HG02943 (cell line): Measurements from ENCODE around the gene ADAM19.

Experiments used
- ATAC-seq: cut with Tn5 transposase; IDR thresholded peaks from one replicate; pipeline ENCODE4 v1.9.1; 2021; ENCODE audit warnings: mild to moderate bottlenecking, low read depth, moderate library complexity; ENCODE audit not compliant: unreplicated experiment

Gene ADAM19

DNA sequence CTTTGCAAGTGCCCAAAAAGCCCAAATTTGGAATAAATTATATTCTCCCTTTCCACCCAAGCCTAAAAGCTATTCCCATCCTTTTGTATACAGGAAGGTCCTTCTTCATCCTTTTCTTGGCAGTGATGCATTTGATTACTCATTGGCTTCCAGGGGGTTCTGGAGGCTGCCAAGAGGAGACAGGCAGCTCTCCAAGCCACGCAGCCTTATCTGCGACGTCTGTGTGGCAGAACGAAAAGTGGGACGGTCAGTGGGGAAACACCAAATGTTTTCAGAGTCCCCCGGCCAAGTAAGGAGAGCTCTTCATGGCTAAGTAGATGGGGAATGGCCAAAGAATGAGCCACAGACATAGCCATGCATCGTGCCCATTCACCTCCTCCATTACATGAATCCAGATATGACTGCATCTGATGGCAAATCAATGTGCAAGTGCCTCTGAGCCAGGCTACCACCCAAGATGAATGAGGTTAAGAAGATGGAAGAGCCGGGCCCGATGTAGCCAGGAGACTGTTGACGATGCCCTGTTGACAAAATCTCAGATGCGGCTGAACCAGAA, 12.1 kb downstream of the ADAM19 start:
- ATAC-seq: no peak

DNA sequence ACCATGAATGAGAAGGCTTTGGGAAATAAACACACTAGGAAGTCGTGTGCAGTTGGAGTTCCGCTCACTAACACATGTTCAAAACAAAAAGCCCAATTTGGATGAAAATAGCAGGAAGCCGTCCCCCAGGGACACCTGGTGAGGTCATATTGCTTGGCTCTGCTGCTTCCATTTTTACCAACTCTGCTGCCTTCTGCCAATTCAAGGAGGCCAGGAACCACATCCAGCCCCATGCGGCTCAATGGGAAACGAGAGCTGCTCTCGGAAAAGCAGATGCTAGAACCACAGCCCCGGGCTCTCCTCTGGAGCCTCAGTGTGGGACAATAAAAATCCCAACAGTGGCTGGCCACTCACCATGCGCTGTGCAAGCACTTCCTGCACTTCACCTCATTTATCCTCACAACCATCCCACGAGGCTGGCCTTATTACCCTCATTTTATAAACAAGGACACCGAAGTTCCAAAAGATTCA, 13.4 kb downstream of the ADAM19 start:
- no peak for ATAC-seq

DNA sequence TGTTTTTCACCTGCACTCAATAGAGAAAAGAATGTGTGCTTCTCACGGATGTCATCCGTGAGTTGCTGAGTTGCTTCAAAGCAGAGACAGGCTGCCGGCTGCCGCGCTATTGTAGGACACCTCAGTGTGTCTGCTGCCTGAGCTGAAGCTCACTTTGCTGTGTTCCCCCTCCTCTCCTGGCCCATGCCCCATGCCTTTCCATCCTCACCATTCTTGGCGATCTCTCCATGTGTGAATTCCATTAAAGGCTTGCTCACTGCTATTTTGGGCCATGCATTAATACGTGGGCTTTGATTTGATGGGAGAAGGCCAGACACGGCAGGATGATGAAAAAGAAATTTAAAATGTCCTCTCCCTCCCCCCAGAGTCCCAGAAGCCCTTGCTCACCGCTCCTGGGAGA, 14.5 kb downstream of the ADAM19 start:
- no peak for ATAC-seq

DNA sequence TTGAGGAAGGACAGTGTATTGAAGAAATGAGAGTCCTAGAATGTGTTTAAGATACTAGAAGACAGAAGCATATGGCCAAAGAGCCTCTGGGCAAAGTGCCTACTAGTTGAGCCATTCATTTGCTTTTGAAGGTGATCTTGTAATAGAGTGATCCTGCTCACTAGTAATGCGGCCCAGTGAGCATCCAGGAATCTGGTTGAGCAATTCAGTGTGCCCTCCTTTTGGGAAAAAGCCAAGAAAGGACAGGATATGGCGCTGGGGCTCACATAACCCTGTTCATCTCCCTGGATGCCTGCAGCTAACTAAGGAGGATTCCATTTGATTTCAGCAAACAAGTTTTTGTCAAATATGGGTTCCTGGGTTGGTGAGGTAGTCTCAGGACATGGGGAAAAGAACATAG, 16.3 kb downstream of the ADAM19 start:
- ATAC-seq: no peak

DNA sequence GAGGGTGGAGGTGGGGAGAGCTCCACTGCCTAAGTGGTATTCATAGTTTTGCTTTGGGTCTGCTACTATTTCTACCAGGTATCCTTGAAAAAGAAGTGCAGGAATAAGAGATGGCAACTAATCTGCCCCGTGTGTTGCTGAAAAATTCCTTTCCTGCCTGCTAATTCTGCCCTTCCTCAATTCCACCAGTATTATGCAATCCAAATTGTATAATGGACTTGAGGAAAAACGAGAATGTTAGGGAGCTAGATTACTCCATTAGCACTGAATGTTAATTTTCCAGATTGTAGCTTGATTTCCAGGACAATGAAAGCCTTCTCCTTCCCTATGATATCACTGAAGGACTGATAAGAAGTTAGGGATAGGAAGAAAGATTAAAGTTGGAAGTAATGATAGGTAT, 16.9 kb downstream of the ADAM19 start:
- ATAC-seq: no peak

DNA sequence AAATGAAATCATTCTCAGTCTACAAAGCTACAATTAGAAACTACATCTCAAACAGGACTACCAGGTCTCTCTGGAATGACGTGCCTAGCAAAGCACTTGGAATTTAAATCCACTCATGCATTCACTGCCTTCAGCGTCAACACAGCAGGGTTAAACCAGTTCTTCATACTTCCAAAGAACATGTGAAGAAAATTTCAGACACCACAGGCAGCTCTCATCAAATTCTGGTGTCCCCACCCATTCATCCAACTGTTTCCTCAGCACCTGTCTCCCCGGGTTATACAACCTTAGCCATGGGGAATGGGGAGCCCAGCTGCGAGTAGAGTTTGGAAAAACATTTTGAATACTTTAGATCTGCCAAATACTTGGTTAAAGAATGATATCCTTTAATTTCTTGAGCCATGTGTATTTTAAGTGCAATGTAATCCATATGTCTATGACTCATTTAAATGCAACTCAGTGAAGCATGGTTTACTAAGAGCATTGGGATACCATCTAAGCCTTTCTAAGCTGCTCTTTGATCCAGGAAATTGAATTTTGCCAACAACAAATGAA, 17.5 kb downstream of the ADAM19 start:
- ATAC-seq: no peak

DNA sequence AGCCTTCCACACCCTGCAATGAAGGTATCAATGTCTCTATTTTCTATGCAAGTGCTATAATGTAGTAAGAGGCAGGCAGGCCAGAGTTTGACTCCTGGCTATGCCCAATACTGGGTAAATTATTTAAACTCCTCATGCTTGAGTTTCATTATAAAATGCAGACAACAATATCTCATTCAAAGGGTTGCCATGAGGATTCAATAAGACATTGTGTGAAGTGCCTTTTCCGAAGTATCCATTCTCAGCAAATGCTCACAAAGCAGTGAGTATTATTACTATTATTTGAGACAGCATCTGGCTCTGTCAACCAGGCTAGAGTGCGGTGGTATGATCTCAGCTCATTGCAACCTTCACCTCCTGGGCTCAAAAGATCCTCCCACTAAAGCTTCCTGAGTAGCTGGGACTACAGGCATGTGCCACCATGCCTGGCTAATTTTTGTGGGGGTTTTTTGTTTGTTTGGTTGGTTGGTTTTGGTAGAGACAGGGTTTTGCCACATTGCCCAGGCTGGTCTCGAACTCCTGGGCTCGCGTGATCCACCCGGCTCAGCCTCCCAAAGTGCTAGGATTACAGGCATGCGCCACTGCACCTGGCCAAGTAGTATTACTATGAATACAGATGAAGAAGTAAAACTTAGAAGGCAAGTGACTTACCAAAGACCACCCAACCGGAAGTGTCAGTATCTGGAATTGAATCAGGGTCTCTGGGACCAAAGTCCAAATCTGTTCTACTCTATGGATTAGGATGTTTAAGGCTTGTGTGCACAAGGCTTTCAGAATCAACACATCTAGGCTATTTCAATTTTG, 18.8 kb downstream of the ADAM19 start:
- no peak for ATAC-seq

DNA sequence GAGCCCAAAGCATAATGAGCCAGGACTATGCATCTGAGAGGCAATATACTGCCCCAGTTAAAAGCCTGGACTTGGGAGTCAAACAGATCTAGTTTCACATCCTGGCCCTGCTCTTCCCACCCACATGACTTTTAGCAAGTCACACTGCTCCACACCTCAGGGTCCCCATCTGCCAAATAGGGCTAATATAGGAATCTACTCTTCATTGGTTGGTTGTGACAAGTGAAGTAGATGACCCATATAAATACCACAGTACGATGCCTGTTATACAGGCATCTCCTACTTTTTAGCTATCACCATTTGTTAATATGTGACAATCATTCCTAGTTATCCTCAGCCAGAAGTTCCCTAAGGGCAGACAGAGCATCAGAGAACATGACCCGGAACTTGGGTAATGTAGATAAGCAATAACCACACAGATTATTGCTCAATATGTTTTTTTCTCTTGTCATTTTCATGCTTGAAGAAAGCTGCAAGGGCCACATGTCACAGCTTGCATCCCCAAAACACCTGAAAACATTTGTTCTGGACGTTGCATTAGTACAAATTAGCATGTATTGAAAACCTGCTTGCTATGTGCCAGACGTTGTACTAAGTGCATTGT, 20.4 kb downstream of the ADAM19 start:
- no peak for ATAC-seq

DNA sequence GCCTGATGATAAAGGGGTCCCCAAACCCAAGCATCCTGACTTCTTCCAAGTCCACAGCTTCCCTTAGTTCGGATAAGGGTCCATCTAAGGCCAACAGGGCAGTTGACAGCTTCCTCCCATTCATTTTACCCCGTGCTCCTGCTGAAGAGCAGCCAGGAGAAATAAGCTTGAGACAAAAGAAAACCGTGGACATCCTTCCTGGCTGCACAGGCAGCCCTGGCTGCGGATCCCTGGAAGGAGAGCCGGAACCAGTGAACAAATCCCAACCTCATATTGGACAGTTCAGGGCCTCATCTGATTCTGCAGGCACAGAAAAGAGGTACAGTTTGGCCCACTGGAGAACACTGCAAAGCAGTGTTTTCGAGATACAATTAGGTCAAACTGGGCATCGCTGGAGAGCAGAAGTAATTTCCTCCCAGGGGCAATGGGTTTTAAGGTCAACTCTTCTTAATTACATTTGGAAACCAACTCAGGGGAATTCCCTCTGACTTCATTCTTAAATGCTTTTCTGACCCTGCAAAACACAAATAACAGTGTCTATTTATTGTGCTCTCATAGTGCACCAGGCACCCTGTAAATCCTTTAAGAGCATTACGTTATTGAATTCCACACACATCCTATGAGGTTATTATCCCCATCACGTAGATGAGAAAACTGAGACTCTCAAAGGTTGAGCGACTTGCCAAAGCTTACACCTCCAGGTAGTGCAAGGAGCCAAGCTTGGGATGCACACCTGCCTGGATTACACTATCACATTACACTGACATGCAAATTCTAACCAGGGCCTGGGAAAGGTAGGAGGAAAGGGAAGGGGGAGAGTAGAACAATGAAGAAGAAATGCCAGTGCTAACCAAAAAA, 21.2 kb downstream of the ADAM19 start:
- no peak for ATAC-seq

DNA sequence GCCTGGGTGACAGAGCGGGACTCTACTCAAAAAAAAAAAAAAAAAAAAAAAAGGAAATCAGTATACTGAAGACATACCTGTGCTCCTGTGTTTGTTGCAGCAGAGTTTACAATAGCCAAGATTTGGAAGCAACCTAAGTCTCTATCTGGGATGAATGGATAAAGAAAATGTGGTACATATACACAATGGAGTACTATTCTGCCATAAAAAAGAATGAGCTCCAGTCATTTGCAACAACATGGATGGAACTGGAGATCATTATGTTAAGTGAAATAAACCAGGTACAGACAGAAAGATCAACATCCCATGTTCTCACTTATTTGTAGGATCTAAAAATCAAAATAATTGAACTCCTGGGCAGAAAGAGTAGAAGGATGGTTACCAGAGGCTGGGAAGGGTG, 22.9 kb downstream of the ADAM19 start:
- ATAC-seq: no peak

DNA sequence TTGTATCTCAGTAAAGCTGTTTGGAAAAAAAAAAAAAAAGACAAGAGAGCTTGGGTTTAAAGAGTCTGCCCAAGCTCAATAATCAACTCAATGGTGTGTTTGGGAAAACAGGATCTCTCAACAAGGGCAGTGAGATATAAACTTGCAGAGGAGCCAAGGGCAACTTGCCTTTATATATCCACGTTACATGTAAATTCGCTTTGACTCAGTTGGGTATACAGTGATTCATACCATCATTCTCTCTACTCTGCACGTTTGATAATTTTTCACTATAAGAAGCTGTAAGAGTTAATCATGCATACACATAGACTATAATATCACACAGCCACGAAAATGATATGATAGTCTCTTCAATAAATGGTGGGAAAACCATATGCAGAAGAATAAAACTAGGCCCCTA, 24.9 kb downstream of the ADAM19 start:
- no peak for ATAC-seq

DNA sequence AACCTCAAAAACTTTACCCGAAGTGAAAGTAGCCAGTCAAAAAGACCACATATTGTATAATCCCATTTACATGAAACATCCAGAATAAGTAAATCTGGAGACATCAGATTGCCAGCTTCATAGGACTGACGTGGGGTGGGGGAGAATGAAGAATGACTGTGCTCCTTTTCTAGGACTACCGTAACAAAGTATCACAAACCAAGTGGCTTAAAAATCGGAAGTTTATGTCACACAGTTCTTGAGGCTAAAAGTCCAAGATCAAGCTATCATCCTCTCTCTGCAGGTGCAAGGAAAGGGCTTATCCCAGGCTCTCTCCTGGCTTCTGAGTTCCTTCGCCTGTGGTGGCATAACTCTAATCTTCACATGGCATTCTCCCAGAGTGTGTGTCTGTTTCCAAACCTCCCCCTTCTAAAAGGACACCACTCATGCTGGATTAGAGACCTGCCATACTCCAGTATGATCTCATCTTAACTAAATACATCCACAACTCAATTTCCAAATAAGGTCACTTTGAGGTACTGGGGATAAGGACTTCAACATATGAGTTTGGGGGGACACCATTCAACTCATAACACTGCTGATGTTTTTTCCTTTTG, 25.5 kb downstream of the ADAM19 start:
- ATAC-seq: no peak

DNA sequence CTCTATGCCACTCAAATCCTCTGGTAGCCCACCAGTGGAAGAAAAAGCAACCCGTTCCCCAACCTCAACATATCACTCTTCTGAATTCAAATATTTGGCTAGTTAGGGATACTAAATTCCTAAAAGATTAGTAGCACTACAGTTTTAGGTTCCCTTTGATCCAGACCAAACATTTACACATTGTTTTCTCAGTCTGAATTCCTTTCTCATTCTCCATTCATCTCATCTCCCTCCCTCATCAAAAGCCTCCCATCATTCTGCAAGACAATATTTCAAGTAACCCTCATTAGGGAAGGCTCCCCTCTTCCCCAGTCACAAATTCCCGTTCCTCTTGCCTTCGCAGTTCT, 26.3 kb downstream of the ADAM19 start:
- no peak for ATAC-seq

DNA sequence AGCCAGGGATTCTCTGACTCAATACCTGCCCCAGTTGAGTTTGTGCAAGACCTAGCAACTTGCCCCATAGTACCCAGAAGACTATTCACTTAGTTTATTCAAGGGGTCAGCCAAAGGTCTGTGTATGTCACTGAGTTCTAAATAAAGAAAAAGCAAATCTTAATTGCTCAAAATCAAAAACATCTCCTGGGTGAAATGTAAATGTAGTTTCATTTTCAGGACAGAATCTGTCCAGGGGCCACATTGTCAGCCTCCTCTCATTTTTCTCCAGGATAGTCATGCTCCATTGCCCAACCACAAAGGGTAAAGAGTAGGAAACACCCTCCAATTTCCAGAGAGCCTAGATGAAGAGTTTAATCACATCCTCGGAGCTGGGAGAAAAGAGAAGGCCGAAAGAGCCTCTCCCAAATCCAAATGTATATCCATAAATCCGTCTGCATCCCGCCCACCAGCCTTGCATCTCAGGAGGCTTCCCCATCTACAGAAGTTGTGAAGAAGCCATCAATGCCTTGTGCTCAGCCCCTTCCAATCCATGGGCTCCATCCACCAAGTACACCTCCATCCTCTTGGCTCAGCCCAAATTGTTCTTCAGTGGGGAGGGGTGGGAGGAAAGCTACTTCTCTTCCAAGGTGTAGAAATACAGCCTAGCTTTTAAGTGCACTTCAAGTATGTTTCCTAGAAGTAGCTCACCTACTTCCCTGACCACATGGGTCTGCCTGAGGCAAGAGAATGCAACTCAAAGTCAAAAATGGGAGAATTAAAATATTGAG, 26.9 kb downstream of the ADAM19 start:
- no peak for ATAC-seq

DNA sequence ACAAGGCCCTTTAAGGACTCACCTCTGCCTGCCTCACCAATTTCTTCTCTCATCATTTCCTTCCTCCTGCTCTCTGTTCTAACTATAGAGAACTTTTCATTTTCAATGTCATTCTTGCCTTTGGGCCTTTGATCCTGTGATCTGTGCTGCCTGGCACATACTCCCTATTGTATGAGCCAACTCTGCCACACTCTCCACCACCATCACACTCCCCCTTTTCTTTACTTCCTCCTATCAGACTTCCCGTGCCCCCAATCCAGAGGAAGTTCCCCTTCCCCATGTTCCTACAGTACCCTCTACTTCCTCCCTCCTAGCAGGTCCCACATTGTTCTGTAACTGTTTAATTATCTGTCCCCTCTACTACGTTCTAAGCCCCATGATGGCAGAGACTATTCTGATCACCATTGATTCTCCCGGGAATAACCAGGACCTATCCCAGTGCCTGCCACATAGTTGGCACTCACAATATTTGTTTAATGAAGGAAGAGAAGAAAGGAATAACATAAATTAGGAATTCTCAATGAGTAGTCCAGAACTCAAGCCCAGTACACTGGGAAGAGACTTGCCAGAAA, 27.5 kb downstream of the ADAM19 start:
- no peak for ATAC-seq

DNA sequence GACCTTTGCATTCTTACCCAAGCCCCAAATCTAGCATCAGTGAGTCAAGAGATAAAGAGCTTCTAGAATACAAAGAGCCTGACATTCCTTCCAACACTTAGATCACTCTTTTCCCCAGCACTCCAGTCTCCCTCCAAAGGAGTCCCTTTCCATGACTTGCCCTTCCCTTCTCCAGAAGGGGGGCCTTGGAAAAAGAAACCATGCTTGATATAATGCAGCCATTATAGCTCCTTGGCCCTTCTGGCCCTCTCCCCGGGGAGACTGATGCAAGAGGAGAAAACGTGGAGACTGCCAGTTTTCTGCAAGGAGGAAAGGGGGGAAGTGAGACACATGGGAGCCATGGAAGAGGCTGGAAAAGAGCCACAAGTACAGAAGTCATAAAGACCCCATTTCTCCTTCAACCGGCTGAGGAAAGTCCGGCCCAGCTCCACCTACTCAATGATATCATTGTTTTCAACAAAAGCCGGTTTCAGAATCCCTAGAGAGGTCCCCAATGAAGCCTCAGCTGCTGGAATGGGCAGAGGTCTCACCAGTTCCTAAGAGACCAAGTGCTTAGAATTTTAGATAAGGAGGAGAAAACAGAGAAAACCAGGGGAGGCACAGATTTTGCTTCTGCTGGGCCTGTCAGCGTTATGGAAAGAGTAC, 29.0 kb downstream of the ADAM19 start:
- no peak for ATAC-seq

DNA sequence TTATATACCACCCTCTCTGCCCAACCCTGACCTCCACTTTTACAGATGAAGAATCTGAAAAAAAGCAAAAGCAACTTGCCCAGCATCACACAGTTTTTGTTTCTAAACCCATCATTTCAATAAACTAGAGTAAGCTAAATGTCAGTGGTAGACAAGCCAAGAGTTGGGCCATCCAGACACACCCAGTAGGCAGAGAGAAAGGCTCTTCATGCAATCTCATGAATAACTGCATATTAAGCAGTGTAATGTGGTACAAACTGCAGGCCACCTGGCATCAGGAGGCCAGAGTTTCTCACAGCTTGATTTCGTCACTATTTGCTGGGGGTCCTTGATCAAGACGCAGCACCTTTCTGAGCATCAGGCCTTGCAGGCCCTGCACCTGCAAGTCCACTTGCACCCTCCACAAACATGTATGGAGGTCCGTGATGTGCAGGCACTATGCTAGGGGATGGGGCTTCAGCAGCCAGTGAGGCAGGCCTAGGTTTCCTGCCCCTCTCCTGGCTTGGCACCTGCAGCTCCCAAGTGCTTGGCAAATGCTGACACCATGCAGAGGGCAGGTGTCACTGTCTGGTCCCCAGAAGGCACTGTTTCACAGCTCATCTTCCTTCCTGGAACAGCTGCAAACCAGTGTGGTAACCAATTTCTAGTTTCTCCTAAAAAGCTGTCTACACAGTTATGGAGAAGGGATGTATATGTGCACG, 29.8 kb downstream of the ADAM19 start:
- ATAC-seq: no peak

DNA sequence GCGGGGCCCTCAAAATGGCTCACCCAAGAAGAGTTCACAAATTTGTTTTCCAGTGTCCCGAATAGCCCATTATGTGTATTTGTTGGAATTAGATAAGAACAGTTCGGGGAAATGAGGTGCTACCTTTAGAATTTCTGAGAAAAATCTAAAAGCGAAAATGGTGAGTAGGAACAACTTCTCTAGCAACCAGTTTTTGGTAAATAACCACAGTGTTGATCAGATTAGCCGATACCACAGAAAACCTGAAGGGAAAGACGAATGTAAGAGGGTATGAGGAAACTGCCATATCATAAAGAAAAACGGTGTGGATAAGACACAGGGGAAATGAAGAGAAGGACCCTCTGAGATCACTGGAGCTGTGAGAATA, 31.0 kb downstream of the ADAM19 start:
- no peak for ATAC-seq
